Hepatocyte (in vitro differentiated cells): Measurements from ENCODE around the gene CCM2. TPM values are rescaled to one million over a fixed set of nuclear protein-coding genes. Genes with fewer than 3 reads are reported as not detected.

ENCODE experiments used
- DNase-seq: peaks from one replicate; pipeline ENCODE4 v3.0.0-alpha.2; 2016; ENCODE audit warnings: low spot score
- H2AFZ ChIP-seq: fragments of 200-600 bp; sonication (generic); 2 replicates; pipeline ENCODE4 v1.6.0; 2016; ENCODE audit warnings: antibody characterized with exemption, mild to moderate bottlenecking
- H3K27ac ChIP-seq: fragments of 200-600 bp; sonication (generic); 2 replicates; pipeline ENCODE4 v1.5.1; 2016; ENCODE audit warnings: mild to moderate bottlenecking
- H3K27me3 ChIP-seq: fragments of 200-600 bp; sonication (generic); 2 replicates; pipeline ENCODE4 v1.6.1; 2016
- H3K36me3 ChIP-seq: fragments of 200-600 bp; sonication (generic); replicated peaks from 2 replicates; pipeline ENCODE4 v1.5.1; 2016; ENCODE audit warnings: low read depth; ENCODE audit not compliant: insufficient read depth
- H3K4me1 ChIP-seq: fragments of 200-600 bp; sonication (generic); 2 replicates; pipeline ENCODE4 v1.5.1; 2016; ENCODE audit warnings: mild to moderate bottlenecking, moderate library complexity; ENCODE audit not compliant: insufficient read depth
- H3K4me2 ChIP-seq: fragments of 200-600 bp; sonication (generic); 2 replicates; pipeline ENCODE4 v1.6.0; 2016
- H3K4me3 ChIP-seq: fragments of 200-600 bp; sonication (generic); 2 replicates; pipeline ENCODE4 v1.5.1; 2016; ENCODE audit warnings: mild to moderate bottlenecking
- H3K79me2 ChIP-seq: fragments of 200-600 bp; sonication (generic); 2 replicates; pipeline ENCODE4 v1.6.0; 2017; ENCODE audit warnings: mild to moderate bottlenecking
- H3K9me2 ChIP-seq: fragments of 200-600 bp; sonication (generic); replicated peaks from 2 replicates; pipeline ENCODE4 v1.6.0; 2017; ENCODE audit warnings: mild to moderate bottlenecking; ENCODE audit not compliant: insufficient read depth
- H3K9me3 ChIP-seq: fragments of 200-600 bp; sonication (generic); 2 replicates; pipeline ENCODE4 v1.5.1; 2016; ENCODE audit warnings: low read depth, mild to moderate bottlenecking
- H4K20me1 ChIP-seq: fragments of 200-600 bp; sonication (generic); 2 replicates; pipeline ENCODE4 v1.6.0; 2016; ENCODE audit warnings: mild to moderate bottlenecking; ENCODE audit not compliant: insufficient read depth, poor library complexity, severe bottlenecking
- CTCF ChIP-seq: fragments of 200-600 bp; sonication (generic); IDR thresholded peaks from 2 replicates; pipeline ENCODE4 v1.5.1; 2016; ENCODE audit warnings: antibody characterized with exemption, mild to moderate bottlenecking; ENCODE audit not compliant: poor library complexity
- EZH2 ChIP-seq: fragments of 200-600 bp; sonication (generic); IDR thresholded peaks from 2 replicates; pipeline ENCODE4 v1.6.1; 2016; ENCODE audit warnings: antibody characterized with exemption, mild to moderate bottlenecking, borderline replicate concordance
- EZH2phosphoT487 ChIP-seq: fragments of 200-600 bp; sonication (generic); IDR thresholded peaks from one replicate; pipeline ENCODE4 v1.6.1; 2018; ENCODE audit warnings: antibody characterized with exemption, mild to moderate bottlenecking, low read depth, moderate library complexity; ENCODE audit not compliant: unreplicated experiment, severe bottlenecking
- WGBS: methylation state at CpG from one replicate; pipeline ENCODE4 v1.1.6; 2016; ENCODE audit warnings: low lambda C conversion rate; ENCODE audit errors: missing lambda C conversion rate; 5-methylcytosine and 5-hydroxymethylcytosine counted together
- polyA plus RNA-seq: library from polyadenylated mRNA; unstranded; fragments of >200 nt; fragmentation: Nextera tagmentation; extraction: Ambion mirVana; gene quantifications from 2 replicates; pipeline ENCODE4 v1.2.1, GENCODE V29; 2016
- total RNA-seq: library from RNA; depleted of rRNA; stranded (reverse); fragments of >200 nt; gene quantifications from 2 replicates; pipeline ENCODE4 v1.2.3, GENCODE V29; 2014

CCM2 gene
- total and polyA plus RNA-seq, 2 experiments from 2014 or later = 32.2 to 57.1 TPM

- 92% methylated on average over 18 of the region's 18 CpGs for WGBS
- no peak overlapping the region for H2AFZ ChIP-seq
- no peaks in the 10 kb centered on the region for H3K79me2 ChIP-seq
- H3K4me2 ChIP-seq = no peak overlapping the region
- H3K9me3 ChIP-seq = no peaks in the 10 kb centered on the region
- H3K36me3 ChIP-seq = no peaks in the 10 kb centered on the region
- no peak overlapping the region for H3K4me3 ChIP-seq
- no peaks in the 10 kb centered on the region for H3K9me2 ChIP-seq
- TF ChIP-seq EZH2 (no peak), EZH2phosphoT487 (no peak), CTCF (no peak)
- H3K27me3 ChIP-seq = no peaks in the 10 kb centered on the region
- no peaks in the 10 kb centered on the region for H3K4me1 ChIP-seq
- DNase-seq = no peak
- no peak overlapping the region for H3K27ac ChIP-seq
- H4K20me1 ChIP-seq = no peaks in the 10 kb centered on the region
Observed at GRCh38 chr7:44970523-44971051, 29.4 kb upstream of the CCM2 start.

GRCh38 chr7:44971188-44971901 lies 28.7 kb upstream of the CCM2 start:
- no peaks in the 10 kb centered on the region for H3K4me1 ChIP-seq
- no peak for DNase-seq
- WGBS = 90% methylated on average over 10 of the region's 10 CpGs
- H3K27ac ChIP-seq = no peak overlapping the region
- no peaks in the 10 kb centered on the region for H3K9me2 ChIP-seq
- no peak for TF ChIP-seq EZH2phosphoT487
- TF ChIP-seq EZH2 = no peak
- no peak for TF ChIP-seq CTCF
- H4K20me1 ChIP-seq = no peaks in the 10 kb centered on the region
- H3K9me3 ChIP-seq = no peaks in the 10 kb centered on the region
- no peak overlapping the region for H2AFZ ChIP-seq
- no peaks in the 10 kb centered on the region for H3K79me2 ChIP-seq
- no peaks in the 10 kb centered on the region for H3K36me3 ChIP-seq
- no peak overlapping the region for H3K4me2 ChIP-seq
- no peaks in the 10 kb centered on the region for H3K27me3 ChIP-seq
- H3K4me3 ChIP-seq = no peak overlapping the region

- Histone ChIP-seq H3K4me3 (no peak overlapping the region), H3K27me3 (no peaks in the 10 kb centered on the region), H3K4me2 (no peak overlapping the region), H3K9me2 (no peaks in the 10 kb centered on the region), H4K20me1 (no peaks in the 10 kb centered on the region), H3K4me1 (no peaks in the 10 kb centered on the region), H3K36me3 (no peaks in the 10 kb centered on the region), H2AFZ (no peak overlapping the region), H3K9me3 (no peaks in the 10 kb centered on the region), H3K27ac (no peak overlapping the region), H3K79me2 (no peaks in the 10 kb centered on the region)
- no peak for DNase-seq
- WGBS = 55% methylated on average over 5 of the region's 5 CpGs
- TF ChIP-seq CTCF (no peak), EZH2phosphoT487 (no peak), EZH2 (no peak)
Observed at GRCh38 chr7:44971902-44972441, 28.0 kb upstream of the CCM2 start.
